Aorta (tissue), 5 donors: ENCODE data around the gene HOGA1. TPM values are rescaled to one million over a fixed set of nuclear protein-coding genes. Genes with fewer than 3 reads are reported as not detected.

ENCODE experiments used
- ATAC-seq: fragments of 200-7000 bp; cut with Tn5 transposase; one replicate; pipeline ENCODE4 v1.9.1; 2022; ENCODE audit warnings: moderate library complexity; ENCODE audit not compliant: low FRiP score
- DNase-seq, 2 donors: peaks; one replicate each; pipeline ENCODE4 v3.0.0-alpha.2; 2020
- H3K27ac ChIP-seq, 2 donors: one replicate each; pipeline ENCODE4 v1.5.1; 2013; ENCODE audit warnings: low read length in 2 of 2, mild to moderate bottlenecking in 2 of 2, moderate library complexity in 2 of 2, control low read depth in 1 of 2, inconsistent platforms in 1 of 2, low read depth in 1 of 2
- H3K27me3 ChIP-seq, 2 donors: one replicate each; pipeline ENCODE4 v1.6.1; 2013; ENCODE audit warnings: control low read depth in 1 of 2, low read length in 1 of 2, mild to moderate bottlenecking in 1 of 2, moderate library complexity in 1 of 2; ENCODE audit not compliant: insufficient read depth in 2 of 2, control insufficient read depth in 1 of 2
- H3K36me3 ChIP-seq, 2 donors: one replicate each; pipeline ENCODE4 v1.6.1; 2013; ENCODE audit warnings: control low read depth in 1 of 2, low read length in 1 of 2, mild to moderate bottlenecking in 1 of 2; ENCODE audit not compliant: insufficient read depth in 2 of 2, control insufficient read depth in 1 of 2
- H3K4me1 ChIP-seq, 2 donors: one replicate each; pipeline ENCODE4 v1.6.1; 2013; ENCODE audit warnings: low read length in 2 of 2, control low read depth in 1 of 2, mild to moderate bottlenecking in 1 of 2, moderate library complexity in 1 of 2; ENCODE audit not compliant: insufficient read depth in 2 of 2, control insufficient read depth in 1 of 2
- H3K4me3 ChIP-seq, 2 donors: one replicate each; pipeline ENCODE4 v1.5.1; 2013; ENCODE audit warnings: low read length in 2 of 2, control low read depth in 1 of 2, mild to moderate bottlenecking in 1 of 2
- H3K9me3 ChIP-seq: one replicate; pipeline ENCODE4 v1.6.1; 2013; ENCODE audit warnings: mild to moderate bottlenecking, low read length; ENCODE audit not compliant: control insufficient read depth
- WGBS, 2 donors: extraction: QIAGEN DNeasy Blood & Tissue Kit; methylation state at CpG; one replicate each; pipeline ENCODE4 v1.1.7; 2013; 5-methylcytosine and 5-hydroxymethylcytosine counted together
- intact Hi-C, 2 donors: fragments of 100-400 bp; cut with DNase I; formaldehyde crosslinking; loops; one replicate each; pipeline versions ENCODE4 v1.14.2 to v1.15.0; 2022
- polyA plus RNA-seq, 2 donors: library from polyadenylated mRNA; stranded (reverse); fragments of 200-250 nt; gene quantifications; one replicate each; pipeline ENCODE4 v1.2.3, GENCODE V29; 2013
- total RNA-seq, 2 donors: library from RNA; stranded (reverse); fragmentation: NEBNext Ultra II Directional; extraction: Animal tissue kit (Norgen Biotek cat#: 25700); gene quantifications; one replicate each; pipeline ENCODE4 v1.2.1, GENCODE V29; 2021
- donor health status: healthy with polysubstance abuse.
- donor health status: Bipolar disorder and iron deficiency.
- donor health status: DM: no; HTN: no; CAD: no.
- donor health status: DM: no; HTN: no; CAD: no.
- donor health status: DM: yes; HTN: yes; CAD: no.

Gene HOGA1
- total and polyA plus RNA-seq, 4 donors = 1.9 to 4.6 (median 3.9) TPM

DNA sequence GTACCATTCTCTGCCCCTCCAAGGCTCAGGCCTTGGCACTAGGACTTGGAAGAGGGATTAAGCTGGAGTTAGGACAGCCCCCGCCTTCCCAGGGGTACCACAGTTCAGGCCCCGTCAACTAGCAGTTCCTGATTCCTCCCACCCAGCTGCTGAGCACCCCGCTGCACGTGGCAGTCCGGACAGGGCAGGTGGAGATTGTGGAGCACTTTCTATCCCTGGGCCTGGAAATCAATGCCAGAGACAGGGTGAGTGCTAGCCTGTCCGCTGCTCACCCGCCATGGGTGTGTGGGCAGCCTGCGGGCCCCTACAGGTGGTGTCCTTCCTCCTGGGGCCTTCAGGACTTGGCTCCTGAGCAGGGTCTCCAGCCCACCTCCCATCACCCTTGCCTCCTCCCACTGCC lies 2.0 kb upstream of the HOGA1 start:
- 96 to 97% methylated on average over 8 of the region's 8 CpGs for WGBS, 2 donors
- Histone ChIP-seq H3K9me3 (no peaks in the 10 kb centered on the region), H3K27me3 (no peaks in the 10 kb centered on the region), H3K4me3 (no peak overlapping the region), H3K4me1 (no peaks in the 10 kb centered on the region), H3K36me3 (no peaks in the 10 kb centered on the region), H3K27ac (no peak overlapping the region)
- intact Hi-C loops = no loop called here
- ATAC-seq (no peak), DNase-seq (peak in 1 of 2 donors; percentile 41)

DNA sequence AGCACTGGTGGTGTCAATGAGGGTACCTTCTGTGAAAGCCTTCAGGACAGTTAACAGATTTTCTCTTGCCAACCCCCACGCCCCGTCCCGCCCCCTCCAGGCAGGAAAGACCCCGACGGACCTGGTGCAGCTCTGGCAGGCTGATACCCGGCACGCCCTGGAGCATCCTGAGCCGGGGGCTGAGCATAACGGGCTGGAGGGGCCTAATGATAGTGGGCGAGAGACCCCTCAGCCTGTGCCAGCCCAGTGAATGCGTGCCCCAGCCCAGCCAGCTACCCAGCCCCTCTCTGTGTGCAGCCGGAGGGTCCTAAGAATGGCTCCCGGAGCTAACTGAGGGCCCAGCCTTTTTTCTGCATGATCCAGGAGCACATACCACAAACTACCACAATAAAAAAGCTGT lies 713 bp upstream of the HOGA1 start:
- 93 to 94% methylated on average over 13 of the region's 13 CpGs for WGBS, 2 donors
- Histone ChIP-seq H3K27me3 (no peaks in the 10 kb centered on the region), H3K36me3 (no peaks in the 10 kb centered on the region), H3K9me3 (no peaks in the 10 kb centered on the region), H3K27ac (no peak overlapping the region), H3K4me1 (no peaks in the 10 kb centered on the region), H3K4me3 (no peak overlapping the region)
- intact Hi-C loops = no loop called here
- ATAC-seq (no peak), DNase-seq (peak in 1 of 2 donors; percentile 63)

- DNase-seq = peak in 1 of 2 donors; percentile 61
- H3K4me1 ChIP-seq = no peaks in the 10 kb centered on the region
- peak overlapping the region in 1 of 2 donors; percentile 16 for H3K27ac ChIP-seq
- no peaks in the 10 kb centered on the region for H3K9me3 ChIP-seq
- H3K4me3 ChIP-seq = no peak overlapping the region
- H3K27me3 ChIP-seq = no peaks in the 10 kb centered on the region
- no peaks in the 10 kb centered on the region for H3K36me3 ChIP-seq
- intact Hi-C loops = no loop called here
- 73 to 80% methylated on average over 5 of the region's 5 CpGs for WGBS, 2 donors
- no peak for ATAC-seq
These were observed 729 bp downstream of the HOGA1 start for GRCh38 chr10:97584798-97585438.

GRCh38 chr10:97585439-97585811 lies 1.2 kb downstream of the HOGA1 start:
- H3K27me3 ChIP-seq = no peaks in the 10 kb centered on the region
- WGBS, 2 donors = 92 to 94% methylated on average over 5 of the region's 5 CpGs
- no peaks in the 10 kb centered on the region for H3K36me3 ChIP-seq
- DNase-seq = no peak
- no peak for ATAC-seq
- no peak overlapping the region for H3K27ac ChIP-seq
- intact Hi-C loops = no loop called here
- H3K4me3 ChIP-seq = no peak overlapping the region
- no peaks in the 10 kb centered on the region for H3K4me1 ChIP-seq
- H3K9me3 ChIP-seq = no peaks in the 10 kb centered on the region

GRCh38 chr10:97587183-97587582 lies 3.0 kb downstream of the HOGA1 start:
- Histone ChIP-seq H3K27me3 (no peaks in the 10 kb centered on the region), H3K27ac (no peak overlapping the region), H3K9me3 (no peaks in the 10 kb centered on the region), H3K4me3 (no peak overlapping the region), H3K36me3 (no peaks in the 10 kb centered on the region), H3K4me1 (no peaks in the 10 kb centered on the region)
- DNase-seq = peak in 1 of 2 donors; percentile 22
- 85 to 88% methylated on average over 2 of the region's 2 CpGs for WGBS, 2 donors
- intact Hi-C loops = no loop called here
- no peak for ATAC-seq

DNA sequence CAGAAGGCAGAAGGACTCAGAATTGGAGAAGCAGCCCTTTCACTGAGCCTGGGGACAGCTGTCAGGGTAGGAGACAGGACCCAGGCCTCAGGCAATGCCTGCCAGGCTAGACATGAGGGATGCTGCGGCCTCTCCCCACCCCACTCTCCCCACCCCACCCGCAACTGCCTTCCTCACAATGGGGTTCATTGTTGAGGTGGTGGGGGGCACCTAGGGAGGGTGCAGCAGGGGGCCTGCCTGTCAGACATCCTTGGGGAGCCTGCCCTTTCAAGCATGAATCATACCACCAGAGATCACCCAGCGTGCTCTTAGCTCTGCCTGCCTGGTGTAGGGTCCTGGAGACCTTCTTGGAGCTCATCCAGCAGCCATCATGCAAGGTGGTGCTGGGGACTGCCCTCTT lies 5.3 kb downstream of the HOGA1 start, which contains the start of gene C10orf62:
Gene C10orf62, plus strand, starts transcription at position 243 of the 400 bp plus-strand sequence. CDS start 177 bp downstream, outside the sequence.
- Histone ChIP-seq H3K4me3 (no peak within 1 kb of the TSS), H3K27me3 (no peaks in the 10 kb centered on the region), H3K27ac (no peak within 1 kb of the TSS), H3K36me3 (no peaks in the 10 kb centered on the region), H3K9me3 (no peaks in the 10 kb centered on the region), H3K4me1 (no peaks in the 10 kb centered on the region)
- intact Hi-C loops = no loop called here
- WGBS, 2 donors = 92 to 93% methylated on average over 3 of the region's 3 CpGs
- ATAC-seq (no peak), DNase-seq (no peak)

GRCh38 chr10:97590082-97590747 lies 6.0 kb downstream of the HOGA1 start:
- Histone ChIP-seq H3K9me3 (no peaks in the 10 kb centered on the region), H3K27me3 (no peaks in the 10 kb centered on the region), H3K4me3 (no peak overlapping the region), H3K4me1 (no peaks in the 10 kb centered on the region), H3K27ac (no peak overlapping the region), H3K36me3 (no peaks in the 10 kb centered on the region)
- ATAC-seq = no peak
- intact Hi-C loops = no loop called here
- 89 to 91% methylated on average over 15 of the region's 15 CpGs for WGBS, 2 donors
- DNase-seq = no peak

- Histone ChIP-seq H3K27ac (no peak overlapping the region), H3K9me3 (no peaks in the 10 kb centered on the region), H3K27me3 (no peaks in the 10 kb centered on the region), H3K4me1 (no peaks in the 10 kb centered on the region), H3K36me3 (no peaks in the 10 kb centered on the region), H3K4me3 (no peak overlapping the region)
- intact Hi-C loops = no loop called here
- DNase-seq (no peak), ATAC-seq (no peak)
- 65 to 70% methylated on average over 5 of the region's 5 CpGs for WGBS, 2 donors
These were observed 6.7 kb downstream of the HOGA1 start for GRCh38 chr10:97590748-97591495.
